Fibroblast of peridontal ligament (primary cell): ENCODE data around the gene CHD8.

Experiments
- DNase-seq: peaks from one replicate; pipeline ENCODE4 v3.0.0-alpha.2; 2010; ENCODE audit errors: extremely low read depth

Gene CHD8

GRCh38 chr14:21437063-21437901, 18.6 kb downstream of the CHD8 start:
- DNase-seq: peak; percentile 99

GRCh38 chr14:21436567-21437062, 19.3 kb downstream of the CHD8 start:
- DNase-seq: no peak

DNA sequence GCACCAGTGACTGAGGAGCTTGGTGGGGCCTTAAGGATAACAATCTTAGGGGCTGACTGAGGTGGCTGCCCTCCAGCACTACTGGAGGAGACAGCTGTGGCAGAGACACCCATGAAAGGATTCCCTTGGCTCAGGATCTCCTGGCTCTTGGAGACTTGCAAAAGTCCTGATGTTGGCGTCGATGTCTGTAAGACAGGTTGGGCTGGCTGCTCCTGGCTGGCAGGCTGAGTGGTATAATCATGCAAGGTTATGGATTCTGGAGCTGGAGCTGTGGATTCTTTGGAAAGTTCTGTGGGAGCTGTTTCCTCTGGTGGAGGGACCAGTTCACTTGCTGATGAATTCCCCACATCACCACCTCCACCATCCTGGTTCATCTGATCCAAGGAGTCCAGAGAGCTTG, 24.8 kb downstream of the CHD8 start:
- no peak for DNase-seq

GRCh38 chr14:21428930-21429329, 27.0 kb downstream of the CHD8 start:
- peak; percentile 8 for DNase-seq

GRCh38 chr14:21426692-21427091, 29.2 kb downstream of the CHD8 start:
- DNase-seq: no peak

DNA sequence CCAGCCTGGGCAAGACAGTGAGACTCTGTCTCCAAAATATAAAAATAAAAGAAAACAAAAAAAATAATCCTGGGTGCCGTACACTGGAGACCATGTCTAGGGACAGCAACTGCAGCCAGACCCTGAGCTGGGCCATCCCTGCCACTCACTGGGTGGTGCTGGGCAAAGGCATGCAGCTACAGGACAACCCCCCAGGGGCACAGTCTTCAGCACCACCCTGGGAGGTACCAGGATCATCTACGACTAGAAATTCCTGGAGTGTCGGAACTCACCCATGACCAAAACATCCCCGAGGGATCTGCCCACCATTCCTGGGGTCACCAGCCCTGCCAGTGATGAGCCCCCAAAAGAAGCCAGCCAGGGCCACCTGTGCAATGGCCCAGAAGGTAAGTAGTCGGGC, 36.4 kb downstream of the CHD8 start:
- DNase-seq: no peak

- no peak for DNase-seq
Measured at GRCh38 chr14:21415329-21415728, 40.6 kb downstream of the CHD8 start.

DNA sequence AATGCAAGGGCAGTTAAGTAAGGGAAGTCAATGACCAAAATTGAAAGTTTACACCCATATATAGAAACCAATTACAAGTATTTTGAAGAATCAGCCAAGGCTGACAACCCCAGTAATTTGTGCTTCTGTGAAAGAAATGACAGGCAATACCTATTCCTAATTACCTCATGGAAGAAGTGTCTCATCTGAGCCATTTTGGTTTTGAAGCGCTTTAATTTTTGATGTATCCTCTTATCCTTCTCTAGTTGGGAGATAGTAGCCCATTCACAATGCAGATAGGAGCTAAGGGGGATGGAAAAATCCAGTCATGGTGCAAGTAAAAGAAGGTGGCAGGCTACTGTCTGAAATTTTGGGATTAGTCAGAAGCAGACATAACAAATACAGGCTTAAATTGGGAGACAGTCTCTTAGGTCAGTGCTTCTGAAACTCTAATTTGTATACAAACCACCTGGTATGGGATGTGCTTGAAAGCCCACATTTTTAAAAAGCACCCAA, 41.7 kb downstream of the CHD8 start:
- no peak for DNase-seq

GRCh38 chr14:21408147-21408546, 47.8 kb downstream of the CHD8 start:
- DNase-seq: peak; percentile 68

- DNase-seq: no peak
Measured at GRCh38 chr14:21406213-21406612, 49.7 kb downstream of the CHD8 start.

- DNase-seq: no peak
Measured at GRCh38 chr14:21405097-21405496, 50.8 kb downstream of the CHD8 start.

DNA sequence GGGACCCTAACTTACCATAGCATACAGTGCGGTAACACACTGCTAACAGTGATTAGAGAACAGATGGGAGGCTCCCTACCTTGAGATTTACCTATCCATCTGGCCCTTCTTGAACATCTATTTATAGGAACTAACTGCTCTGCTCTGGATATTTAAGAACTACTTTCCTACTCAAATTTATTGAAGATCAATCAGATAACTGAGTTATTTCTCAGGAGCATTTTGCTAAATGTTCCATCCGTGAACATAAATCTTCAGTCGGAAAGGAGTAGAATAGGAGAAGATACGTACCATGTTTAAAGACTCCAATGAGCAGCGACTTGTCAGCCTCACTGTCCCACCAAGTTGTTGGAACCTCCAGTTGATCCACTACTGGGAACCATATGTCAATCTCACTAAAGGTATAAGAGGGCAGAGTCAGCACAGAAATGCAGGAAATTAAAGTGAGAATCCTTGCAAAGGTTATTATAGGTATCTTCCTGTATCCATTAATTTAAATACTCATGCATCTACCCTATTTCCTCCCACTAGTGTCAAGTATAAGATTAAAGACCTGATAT, 56.5 kb downstream of the CHD8 start:
- DNase-seq: no peak

- DNase-seq: no peak
Measured at GRCh38 chr14:21398901-21399300, 57.0 kb downstream of the CHD8 start.

DNA sequence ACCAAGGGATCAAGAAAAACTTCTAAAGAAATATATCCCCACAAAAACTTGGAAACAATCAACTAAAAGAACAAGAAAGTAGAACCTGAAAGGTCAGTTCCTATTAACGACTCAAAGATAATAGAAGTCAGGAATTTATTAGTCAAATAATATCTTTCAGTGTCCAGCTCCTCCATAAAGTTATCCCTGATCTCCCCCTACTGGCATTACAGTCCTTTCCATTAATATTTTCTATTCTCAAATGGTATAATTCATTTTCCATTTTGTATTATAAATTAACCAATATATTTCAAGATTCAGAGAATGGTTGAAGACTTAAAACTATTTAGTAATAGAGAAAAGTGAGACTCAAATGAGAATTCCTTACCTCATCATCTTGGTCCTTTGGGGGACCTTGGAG, 60.5 kb downstream of the CHD8 start:
- DNase-seq: no peak

GRCh38 chr14:21385188-21385904, 70.6 kb downstream of the CHD8 start:
- DNase-seq: no peak

DNA sequence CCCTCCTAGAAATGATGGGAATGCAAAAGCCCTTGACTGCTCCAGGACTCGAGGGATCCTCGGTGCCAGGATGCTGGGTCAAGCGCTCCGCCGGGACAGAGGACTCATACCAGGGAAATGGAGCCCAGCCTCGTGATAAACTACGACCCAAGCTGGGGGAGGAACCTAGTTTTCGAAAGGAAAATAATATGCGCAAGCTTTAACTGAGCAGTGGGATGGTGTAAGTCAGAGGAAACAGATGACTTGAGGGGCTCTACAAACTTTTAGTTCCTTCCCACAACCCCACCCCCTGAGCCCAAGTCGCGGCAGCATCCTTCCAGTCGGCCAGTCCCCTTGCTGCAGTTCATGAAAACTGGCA, 71.5 kb downstream of the CHD8 start:
- DNase-seq: no peak

DNA sequence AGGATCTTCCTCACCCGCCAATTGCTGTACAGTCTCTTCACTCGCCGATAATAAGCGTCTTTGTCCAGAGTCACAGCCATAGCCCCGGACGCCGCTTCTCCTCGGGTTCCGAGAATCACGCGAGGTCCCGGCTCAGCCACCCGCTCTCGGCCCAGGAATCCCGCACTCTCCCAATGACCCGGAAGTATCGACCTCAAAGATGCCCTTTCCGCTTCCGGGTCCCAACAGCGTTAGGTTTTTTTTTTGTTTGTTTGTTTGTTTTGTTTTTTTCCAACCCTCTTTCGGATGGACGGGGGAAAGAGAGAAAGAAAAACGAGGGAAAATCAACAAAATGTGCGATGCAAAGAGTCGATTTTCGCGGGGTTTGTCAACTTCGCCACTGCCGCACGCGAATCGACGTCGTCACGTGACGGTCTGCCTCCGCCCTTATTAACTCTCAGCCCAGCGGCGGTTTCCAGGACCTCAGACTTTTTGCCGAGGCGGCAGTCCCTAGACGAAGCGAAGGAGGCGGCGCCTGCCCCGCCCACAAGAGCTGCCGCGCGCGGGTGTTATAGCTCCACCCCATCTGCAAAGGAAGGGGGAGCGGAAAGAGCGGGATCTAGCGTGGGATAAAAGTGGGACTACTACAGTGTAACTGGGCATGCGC, 72.0 kb downstream of the CHD8 start, which contains the start of gene SUPT16H:
Gene SUPT16H, minus strand, starts transcription at position 172 of the 646 bp plus-strand sequence. Its CDS starts 92 bp downstream, at position 80.
- peak; percentile 94 for DNase-seq

DNA sequence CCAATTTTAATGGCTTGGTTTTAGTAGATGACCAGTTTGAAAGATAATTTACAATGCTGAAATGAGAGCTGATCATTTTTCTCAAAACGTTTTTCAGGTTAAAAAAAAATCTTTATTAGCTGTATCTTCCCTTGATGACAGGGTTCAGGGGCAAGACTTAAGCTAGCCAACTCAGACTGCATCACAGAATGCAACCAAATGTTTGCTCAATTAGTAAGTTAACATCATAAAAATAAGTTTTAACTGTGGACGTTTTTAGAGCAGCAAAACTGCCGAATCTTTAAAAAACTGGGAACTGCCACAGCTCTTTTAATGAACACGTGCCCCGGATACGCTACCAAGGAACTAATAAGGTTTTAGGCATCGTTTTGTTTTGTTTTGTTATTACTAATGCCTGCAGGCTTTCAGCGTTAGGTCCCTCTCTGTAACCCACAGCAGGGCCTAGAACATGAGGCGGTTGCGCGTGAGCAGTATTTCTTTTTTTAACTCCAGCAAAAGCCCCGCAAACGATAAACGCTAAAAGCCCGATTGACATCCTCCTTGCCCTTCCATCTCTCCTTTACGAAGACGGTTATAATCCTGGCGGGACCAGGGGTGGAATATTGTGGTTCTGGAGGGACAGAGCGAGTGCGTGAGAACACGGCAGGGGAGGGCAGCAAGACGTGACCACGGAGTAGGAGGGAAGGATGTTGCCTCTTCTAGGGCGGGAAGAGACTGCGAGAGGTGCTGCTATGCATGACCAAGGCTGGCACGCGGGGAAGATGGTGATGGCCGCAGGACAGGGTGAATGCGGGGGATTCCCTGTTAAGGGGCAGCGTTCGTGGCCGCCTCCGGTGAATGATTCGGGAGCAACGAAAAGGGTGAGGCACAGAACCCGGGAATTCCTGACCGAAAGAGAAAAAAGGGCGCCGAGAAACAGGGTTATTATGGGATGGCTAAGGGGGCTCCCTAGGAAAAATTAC, 72.8 kb downstream of the CHD8 start:
- DNase-seq: peak; percentile 49

DNA sequence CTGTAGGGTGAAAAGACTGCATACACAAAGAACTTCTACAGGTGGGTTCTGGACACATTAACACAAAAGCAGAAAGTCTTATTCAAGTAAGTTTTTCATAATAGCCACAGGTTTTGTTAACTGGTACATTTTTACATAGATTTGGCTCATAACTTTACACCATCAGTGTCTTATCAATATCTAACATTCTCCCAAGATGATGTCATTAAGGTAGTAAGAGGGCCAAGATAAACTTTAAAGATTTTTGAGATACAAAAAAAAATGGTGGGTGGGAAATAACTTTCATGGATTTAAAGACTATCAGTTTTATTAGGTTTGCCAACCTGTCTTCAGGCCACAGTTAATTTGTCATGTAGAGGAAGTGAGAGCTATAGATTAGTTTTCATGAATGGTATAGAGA, 73.8 kb downstream of the CHD8 start:
- DNase-seq: no peak

DNA sequence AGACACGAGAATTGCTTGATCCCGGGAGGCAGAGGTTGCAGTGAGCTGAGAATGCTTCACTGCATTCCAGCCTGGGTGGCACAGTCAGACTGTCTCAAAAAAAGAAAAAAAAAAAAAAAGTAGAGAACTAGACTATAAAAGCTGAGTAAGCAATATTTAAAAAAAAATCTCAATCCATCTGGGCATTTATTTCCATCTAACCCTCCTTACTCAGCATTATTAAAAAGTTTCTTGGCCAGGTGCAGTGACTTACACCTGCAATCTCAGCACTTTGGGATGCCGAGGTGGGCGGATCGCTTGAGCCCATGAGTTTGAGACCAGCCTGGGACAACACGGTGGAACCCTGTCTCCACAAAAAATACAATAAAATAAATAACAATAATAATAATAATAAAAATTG, 76.6 kb downstream of the CHD8 start:
- DNase-seq: no peak

- no peak for DNase-seq
Measured at GRCh38 chr14:21373980-21374379, 81.9 kb downstream of the CHD8 start.
